Dermis blood vessel endothelial cell (primary cell): ENCODE results near the gene TCF4. TPM values are rescaled to one million over a fixed set of nuclear protein-coding genes. Genes with fewer than 3 reads are reported as not detected.
"Not testable (repeated sequence)": the region's sequence is repeated elsewhere in the genome, so short reads cannot be mapped to it uniquely, and the experiment has no call there.

Source experiments
- DNase-seq: peaks from one replicate; pipeline ENCODE4 v3.0.0; 2010
- total RNA-seq: library from RNA; depleted of rRNA; stranded (reverse); fragments of >200 nt; gene quantifications from 2 replicates; pipeline ENCODE4 v1.2.3, GENCODE V29; 2014

Gene TCF4
- total RNA-seq, 1 donor from 2014 or later: 759 TPM

DNA sequence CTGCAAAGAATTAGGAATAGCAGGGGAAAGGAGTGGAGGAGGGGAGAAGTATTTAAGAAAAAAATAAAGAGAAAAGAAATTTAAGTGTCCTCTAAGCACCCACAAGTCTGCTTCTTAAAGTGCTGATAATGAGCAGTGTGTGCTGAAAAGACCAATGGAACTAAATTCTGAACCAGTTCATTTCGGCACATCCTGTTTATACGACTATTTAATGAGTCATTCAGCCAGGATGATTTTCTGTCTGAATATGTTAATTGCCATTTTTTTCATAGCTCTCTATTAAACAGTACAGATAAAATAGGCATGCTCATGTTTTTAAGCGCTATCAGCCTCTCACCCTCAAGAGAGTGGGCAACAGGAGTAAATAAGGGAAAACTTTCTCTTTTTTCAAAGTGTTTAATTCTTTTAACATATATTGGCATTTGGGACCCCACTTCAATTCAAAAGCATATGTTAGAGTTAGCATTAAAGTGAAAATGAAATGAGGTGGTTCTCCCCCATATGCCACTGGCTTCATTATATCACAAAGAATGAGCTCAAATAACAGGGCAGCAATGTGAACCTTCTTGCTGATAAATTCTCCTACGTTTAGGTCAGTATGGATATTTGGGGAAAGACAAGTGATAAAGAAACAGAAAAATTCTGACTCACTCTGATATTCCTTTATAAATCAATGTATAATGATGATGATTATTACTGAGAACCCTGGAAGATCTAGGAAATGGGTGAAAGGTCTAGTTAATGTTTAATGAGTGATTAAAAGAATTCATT lies 87.5 kb downstream of the TCF4 start:
- DNase-seq: peak; percentile 84

DNA sequence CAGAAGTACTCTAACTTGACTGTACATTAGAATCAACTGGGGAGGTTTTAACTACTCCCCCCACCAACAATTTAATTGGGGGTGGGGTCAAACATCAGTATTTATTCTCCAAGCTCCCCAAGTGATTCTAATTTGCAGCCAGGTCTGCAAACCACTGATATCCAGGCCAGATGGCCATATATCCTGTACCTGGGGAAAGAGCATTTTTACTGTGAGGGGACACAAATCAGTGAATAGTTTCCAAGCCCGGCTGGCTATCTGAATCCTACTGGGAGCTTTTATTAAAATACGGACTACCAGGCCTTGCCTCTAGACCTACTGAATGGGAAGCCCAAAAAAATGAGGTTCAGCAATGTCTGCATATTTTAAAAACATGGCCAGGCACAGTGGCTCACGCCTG lies 88.5 kb downstream of the TCF4 start:
- no peak for DNase-seq

DNA sequence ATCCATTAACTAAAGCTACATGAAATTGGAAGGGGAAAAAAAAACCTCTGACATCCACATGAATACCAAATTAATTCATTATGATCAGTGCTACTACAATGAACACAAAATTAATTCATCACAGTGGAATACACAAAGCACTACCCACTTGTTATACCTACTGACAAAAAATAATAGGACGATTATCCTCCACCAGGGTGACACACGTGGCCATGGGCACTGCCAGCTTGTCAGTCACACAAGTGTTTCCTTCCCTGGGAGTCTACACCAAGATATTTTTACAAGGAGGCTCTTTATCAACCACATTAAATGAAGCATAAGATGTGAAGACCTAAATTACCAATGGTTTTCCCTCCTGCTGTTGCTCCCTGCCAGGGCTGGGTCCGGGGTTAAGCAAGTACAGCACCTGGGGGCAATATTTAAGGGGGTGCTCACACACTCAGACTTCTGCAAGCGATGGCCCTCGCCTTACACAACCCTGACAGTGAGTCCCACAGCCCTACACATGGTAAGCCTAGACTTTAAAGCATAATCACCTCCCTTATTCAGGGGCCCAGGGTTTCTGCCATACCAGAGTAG lies 90.1 kb downstream of the TCF4 start:
- DNase-seq: no peak

DNA sequence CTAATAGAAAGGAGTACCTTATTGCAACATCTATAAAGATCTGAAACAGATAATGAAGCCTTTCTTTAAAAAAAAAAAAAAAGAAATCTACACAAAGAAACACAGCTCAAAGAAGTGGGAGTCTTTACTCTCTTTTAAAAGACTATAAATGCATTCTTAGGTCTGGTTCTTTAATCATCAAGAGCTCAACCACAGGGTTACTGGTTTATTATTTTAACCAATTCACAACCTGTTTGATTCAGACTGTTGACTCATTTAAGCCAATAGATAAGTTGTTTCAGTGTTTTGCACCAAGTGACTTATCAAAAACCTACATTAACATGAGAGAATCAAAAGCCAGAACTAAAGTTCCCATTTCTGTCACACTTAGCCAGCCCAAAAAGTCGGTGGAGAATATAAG lies 93.1 kb downstream of the TCF4 start:
- DNase-seq: no peak

DNA sequence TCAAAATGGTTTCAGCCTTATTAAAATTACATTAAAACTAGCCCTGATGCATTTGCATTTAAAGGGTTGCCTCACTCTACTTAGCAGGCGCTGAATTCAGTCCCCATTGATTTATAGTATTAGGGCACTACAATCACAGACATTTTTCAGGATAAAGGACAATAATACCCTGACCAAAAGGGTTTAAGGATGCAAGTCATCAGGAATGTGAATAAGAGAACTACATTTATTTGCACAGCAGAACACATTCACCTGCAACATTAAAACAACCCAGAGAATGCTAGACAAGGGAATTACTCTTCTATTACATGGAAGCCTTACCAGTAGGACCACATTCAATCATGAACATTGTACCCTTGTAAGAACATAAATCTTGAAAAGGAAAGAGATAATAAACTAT lies 93.6 kb downstream of the TCF4 start:
- DNase-seq: no peak

DNA sequence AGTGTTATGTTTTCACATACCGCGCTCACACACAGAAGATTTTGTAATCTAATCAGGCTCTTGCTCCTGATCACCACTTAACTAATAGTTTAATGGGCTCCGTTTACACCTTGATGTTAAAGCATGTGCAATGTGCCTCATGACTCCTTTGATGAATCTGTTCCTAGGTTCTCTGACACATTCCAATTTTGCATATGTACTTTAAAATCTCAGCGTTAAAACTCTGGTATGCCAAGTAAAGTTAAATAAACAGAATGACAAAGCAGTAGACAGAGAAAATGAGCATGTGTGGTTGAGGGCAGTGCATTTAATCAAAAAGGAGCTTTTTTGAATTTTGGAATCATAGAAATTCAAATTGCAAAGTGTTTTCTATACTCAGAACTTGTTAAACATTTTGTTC lies 96.4 kb downstream of the TCF4 start:
- DNase-seq: no peak

DNA sequence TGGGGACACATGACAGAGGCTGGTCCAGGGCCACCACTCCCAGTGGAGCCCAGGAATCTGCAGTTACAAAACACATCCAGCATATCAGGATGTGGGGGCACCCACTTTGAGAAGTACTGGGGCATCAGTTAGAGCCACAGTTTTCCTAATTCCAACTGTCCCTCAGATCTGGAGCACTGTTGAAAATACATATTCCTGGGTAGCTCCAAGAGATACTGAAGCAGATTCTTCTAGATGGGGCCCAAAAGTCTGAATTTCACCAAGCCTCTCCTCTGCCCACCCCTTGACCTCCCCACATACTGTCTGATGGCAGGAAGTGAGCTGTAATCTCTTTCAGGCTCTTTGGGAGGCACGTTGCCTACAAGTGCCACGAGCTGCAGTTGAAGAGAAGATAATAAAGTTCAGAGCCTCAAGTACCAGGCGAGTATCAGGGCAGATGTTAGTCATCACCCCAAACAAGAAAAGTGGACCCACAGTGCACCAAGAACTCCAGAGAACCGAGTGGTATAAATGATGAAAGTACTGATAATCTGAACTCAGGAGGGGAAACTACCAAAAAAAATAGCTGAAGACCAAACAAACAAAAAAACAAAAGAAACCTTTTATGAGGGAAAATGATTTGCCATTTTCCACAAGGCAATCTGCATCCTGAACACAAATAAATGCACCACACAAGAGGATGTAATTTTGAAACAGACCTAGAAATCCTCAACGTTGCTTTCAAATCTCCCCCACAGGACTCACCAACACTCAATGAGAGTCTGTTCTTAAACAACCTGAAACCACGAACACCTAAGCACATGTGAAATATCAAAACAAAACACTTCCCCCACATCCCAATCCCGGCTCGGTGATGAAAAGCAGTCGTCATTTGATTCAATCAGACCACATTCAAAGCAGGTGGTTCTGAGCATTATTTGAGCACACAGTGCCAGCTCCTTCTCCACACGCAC lies 98.7 kb downstream of the TCF4 start:
- peak; percentile 43 for DNase-seq

DNA sequence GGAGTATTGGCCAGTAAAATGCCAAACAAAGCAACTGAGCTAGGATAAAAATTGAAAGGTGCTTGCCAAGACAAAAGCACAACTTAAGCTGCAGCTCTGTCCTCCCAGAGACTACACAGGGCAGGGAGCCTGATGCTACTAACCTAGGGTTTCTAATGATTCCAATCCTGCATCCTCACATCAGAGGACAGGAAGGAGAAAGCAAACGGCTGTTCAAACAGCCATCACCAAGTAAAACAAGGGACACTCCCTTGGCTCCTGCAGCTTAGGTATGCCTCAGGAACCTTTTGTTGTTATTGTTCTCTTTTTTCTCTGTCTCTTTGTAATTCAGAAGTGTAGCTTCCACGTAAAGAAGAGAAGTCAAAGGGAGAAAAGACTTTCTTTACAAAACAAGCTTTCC lies 99.5 kb downstream of the TCF4 start:
- DNase-seq: peak; percentile 34

DNA sequence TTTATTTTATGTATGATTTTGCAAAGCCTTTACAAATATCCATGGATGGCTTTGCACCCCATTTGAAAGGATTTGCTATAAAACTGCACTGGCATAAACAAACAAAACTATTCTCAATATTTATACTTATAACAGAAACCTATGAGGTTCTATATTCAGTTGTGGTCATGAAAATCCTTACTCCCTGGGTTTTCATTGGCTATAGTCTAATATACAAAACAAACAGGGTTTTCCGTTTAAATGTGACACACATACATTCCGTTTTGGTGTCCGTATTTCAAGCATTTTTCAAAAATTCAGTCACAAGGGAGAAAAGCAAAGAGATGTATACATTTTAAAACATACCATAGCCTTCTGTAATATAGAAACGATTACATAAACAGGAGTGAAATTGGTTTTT lies 100.0 kb downstream of the TCF4 start:
- DNase-seq: no peak

DNA sequence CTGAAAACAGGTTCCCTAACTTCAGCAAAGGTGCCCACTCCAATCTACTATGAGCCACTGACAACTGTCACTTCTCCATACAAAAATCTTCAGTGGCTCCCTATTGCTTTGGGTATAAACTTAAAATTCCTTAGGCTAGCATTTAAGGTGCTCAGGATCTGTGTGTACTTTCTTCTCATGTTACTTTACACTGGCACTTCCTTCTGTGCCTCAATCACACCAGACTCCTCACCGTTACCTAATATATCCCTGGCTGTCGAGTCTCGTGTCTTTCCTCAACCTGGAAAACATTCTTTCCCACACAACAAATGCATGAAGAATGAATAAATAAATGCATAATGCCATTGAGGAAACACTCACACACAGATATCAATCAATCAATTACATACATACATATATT lies 101.1 kb downstream of the TCF4 start:
- DNase-seq: no peak

DNA sequence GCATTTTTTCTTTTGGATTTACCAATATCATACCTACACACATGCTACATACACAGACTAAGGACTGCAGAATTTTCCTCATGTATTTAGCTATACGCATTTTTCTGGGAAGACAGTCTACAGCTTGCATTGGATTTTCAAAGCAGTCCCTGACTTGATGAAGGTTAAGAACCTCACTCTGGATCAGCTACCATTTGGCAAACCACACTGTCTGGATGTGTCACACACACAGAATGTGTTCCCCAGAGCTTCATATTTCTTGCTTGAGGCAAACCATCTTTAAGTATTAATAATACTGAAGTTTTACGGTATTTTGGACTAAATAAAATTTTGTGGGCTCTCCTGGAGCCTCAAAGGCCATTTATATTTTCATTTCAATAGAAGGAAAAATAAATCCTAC lies 102.3 kb downstream of the TCF4 start:
- no peak for DNase-seq

DNA sequence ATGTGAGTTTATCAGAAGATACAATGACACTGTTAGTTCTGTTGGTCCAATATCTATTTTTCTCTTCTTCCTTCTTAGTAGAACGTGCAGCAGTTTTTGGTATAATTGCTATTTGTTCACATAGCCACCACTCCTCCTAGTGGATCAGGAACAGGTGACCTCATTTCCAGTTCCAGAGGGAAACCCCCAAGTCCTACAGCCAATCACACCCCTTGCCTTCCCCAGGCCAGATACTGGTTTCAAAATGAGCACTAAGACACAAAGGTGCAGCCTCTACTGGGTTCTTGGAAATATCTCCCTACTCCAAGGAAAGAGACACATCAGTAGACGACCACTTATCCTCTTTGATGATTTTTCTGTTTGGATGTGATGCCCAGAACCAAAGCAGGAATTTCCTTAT lies 103.2 kb downstream of the TCF4 start:
- peak; percentile 65 for DNase-seq

DNA sequence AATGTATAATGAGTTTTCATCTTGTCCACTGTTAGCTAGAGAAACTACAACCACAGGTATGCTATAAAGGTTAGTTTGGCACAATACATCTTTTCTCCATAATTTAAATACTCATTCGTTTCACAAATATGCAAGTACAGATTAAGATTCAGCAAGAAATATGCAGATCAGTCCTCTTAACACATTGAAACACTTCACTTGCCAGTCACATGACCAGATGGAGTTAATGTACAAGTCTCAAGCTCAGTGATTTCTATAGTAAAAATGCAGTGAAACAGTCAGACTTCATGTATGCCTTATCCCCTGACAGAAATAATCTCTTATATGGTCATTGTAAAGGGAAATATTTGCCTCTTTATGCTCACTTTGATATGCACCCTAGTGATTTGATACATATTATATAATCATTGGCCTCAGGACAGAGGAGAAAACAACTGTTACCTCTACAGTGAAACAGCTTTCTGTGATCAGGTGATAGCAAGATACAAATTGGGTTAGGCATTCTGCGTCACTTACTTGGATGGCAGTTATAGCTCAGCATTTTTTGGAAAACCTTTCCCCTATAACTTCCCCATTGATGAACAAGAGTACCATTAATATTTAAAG lies 104.6 kb downstream of the TCF4 start:
- DNase-seq: no peak

DNA sequence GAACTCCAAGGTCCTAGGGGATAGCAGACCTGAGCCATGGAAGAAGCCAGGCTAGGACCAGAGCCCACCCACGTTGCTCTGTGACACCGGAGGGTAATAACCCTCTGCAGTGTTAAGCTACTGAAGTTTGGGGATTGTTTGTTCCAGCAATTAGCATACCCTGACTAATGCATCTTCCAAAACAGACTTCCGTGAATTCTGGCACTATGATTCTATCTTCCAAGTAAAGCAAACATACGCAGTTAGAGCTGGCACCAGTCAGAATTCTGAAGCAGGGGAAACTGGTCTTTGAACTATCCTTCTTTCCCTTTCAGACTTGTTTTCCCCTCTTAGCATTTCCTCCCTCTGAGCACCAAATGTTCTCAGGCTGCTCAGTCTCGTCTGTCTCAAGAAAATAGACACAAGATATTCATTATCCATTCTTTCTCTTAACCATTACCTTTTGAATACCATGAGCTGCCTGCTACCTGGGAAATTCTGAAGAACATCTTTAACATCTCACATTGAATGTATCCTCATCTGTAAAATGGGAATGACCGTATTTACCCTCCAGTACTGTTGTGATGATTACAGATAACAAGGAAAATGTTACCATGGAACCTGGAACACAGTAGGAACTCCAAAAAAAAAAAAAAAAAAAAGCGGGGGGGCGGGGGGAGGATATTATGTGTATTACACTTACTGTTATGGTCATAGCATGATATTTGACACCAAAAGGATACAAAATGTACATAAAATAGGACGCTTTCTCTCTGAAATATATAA lies 108.2 kb downstream of the TCF4 start:
- peak; percentile 89 for DNase-seq

DNA sequence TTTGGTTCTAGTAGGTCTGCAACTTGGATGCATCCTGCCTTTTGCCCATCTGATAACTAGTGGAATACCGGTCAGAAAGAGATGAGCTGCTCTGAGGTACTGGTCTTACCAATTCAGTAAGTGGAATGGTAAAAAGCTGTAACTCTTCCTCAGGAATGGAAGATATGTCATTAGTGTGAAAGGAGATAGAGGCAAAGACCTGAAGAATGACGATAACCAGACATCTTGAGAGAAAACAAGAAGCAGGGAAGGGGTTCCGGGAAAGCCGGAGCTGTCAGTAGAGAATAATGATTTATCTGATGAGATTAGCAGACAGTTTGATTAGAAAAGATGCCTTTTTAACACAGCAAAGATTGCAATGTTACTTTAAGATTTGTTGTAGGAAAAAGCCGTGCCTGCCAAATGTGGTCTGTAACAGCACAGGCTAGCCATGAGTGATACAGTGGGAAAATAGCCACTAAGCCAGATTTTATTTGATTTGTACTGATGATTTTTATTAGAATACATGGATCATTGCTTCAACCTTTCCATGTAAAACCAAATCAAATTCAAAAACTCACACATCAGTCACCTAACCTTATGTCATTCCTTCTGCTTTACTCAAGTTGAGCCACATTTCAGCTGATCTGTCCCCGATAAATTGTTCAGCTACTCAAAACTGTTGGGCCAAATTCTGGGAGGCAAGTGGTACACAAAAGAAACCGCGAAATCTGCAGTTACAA lies 110.0 kb downstream of the TCF4 start:
- peak; percentile 26 for DNase-seq

DNA sequence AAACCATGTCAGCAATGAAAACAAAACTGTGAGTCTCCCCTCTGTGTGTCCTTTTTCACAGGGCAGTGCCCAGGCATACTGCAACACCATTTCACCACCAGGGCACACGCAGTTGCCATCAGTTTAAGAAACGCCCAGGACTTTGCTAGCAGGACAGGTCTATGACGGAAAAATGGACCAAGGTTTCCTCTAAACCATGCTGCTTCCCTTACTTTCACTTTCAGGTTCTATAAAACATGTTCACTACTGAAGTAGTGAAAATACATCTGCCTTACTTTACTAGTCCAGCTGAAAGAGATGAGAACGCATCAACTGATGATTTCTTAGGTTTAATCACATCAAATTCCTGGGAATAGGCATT lies 110.5 kb downstream of the TCF4 start:
- DNase-seq: peak; percentile 82

DNA sequence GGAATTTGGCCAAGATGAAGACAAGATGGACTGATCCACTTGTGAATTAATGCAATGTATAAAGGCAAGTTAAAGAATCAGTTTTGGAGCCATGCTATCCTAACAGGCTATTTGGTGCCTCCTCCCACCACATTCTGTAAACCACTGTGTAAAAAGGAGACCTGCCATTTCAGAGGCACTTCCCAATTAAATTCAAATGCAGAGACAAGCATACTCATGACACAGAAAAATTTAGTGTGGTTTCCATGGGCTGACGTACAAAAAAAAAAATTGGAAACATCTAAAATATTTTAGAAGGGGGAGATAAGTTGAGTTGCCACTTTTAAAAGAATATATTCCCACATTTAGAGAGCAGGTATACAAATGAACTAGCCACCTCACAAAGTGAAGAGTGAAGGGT lies 112.1 kb downstream of the TCF4 start:
- no peak for DNase-seq

DNA sequence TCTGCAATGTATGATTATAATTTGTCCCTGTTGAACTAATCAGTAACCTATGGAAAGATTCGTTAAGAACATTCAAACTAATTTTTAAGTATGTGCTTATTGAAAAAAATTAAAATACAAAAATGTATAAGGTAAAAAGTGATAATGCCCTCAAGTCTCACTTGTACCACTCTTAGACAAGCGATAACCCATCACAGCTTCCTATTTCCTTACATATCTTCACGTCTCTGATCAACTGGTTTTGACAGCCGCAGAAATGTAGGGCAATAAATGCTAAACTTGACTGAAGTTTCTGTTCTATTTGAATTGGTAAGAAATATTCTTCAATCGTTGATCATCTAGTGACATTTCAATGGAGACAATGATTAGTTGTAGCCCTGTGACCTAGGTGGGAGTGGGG lies 112.5 kb downstream of the TCF4 start:
- no peak for DNase-seq

DNA sequence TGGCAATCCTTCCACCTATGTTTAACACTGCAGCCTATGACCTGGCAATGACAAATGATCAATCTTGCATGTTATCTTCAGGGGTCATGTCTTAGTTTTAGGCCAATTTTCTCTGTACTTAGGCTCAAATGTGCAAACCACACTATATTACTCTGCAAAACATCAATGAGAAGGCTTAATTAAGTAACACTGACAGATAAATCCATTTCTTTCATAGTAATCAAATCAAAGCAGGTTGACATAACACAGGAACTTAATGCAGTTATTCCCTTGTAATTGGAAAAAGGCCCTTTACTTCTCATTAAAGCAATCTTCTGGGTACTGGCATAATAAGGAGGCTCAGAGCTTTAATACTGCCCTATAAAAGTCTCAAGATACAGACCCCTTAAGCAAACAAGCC lies 114.4 kb downstream of the TCF4 start:
- no peak for DNase-seq

DNA sequence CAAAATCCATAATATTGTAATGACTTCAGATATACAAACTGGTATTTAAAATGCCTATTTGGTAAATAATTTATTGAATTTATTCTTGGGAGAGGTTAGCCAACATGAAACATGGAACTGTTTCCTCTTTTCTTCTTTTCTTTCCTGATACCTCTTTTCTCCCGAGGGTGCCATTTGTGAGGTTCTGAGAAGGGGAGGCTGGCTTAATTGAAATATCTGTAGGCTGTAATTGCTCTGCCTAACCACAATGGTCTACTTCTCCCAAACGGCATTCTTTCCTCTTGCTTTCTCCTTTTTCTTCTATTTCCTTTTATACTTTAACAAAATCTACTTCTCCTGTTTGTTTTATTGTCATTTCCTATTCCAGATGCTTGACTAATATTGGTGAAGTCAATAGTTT lies 114.9 kb downstream of the TCF4 start:
- DNase-seq: no peak

DNA sequence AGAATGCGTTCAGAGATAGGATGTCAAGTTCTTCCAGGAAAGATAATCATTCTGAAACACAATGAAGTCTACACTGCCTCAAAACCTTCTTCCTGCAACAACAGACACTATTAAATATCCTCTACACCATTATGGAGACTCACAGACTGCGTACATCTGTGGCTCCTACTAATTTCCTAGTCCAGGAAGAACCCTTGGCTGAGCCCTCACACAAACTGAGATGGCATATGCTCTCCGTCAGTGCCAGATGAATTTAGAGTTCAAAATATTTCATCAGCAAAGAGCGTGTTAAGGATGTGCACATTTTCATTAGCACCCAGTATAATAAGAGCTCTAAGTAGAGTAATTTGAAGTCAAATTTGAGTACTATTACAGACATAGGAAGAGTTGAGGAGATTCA lies 117.2 kb downstream of the TCF4 start:
- no peak for DNase-seq

DNA sequence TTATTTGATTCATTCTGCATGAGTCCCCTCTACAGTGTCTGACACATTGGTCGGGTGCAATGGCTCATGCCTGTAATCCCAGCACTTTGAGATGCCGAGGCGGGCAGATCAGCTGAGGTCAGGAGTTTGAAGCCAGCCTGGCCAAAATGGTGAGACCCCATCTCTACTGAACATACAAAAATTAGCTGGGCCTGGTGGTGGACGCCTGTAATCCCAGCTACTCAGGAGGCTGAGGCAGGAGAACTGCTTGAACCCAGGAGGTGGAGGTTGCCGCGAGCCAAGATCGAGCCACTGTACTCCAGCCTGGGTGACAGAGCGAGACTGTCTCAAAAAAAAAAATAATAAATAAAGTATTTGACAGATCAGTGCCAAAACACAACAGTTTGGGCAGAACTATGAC lies 118.9 kb downstream of the TCF4 start:
- not testable (repeated sequence) for DNase-seq
